WTC11 (cell line): ENCODE measurements around the gene SPECC1L. TPM values are rescaled to one million over a fixed set of nuclear protein-coding genes. Genes with fewer than 3 reads are reported as not detected.

Experiments used
- ATAC-seq: fragments of 200-7000 bp; cut with Tn5 transposase; 2 replicates; pipeline ENCODE4 v1.10.0; 2021; ENCODE audit warnings: mild to moderate bottlenecking, moderate library complexity
- CTCF ChIA-PET: fragments of 300-600 bp; sonication (Branson Sonifier 250); formaldehyde crosslinking; loops from one replicate; lab custom pipeline; 2021; ENCODE audit warnings: antibody characterized with exemption; lab: Charles Lee
- POLR2A ChIA-PET: fragments of 350-600 bp; sonication (Branson Sonifier 250); formaldehyde crosslinking; loops from one replicate; lab custom pipeline; 2021; ENCODE audit warnings: antibody characterized with exemption; lab: Charles Lee
- DNase-seq: peaks from one replicate; pipeline ENCODE4 v3.0.0; 2021; ENCODE audit warnings: low spot score
- H3K27ac Mint-ChIP-seq: 2 replicates; pipeline ENCODE4 v1.8.0; 2021; ENCODE audit warnings: mixed read lengths
- H3K27me3 Mint-ChIP-seq: 2 replicates; pipeline ENCODE4 v1.8.0; 2021; ENCODE audit warnings: low read depth, mild to moderate bottlenecking, moderate library complexity, mixed read lengths
- H3K36me3 Mint-ChIP-seq: 2 replicates; pipeline ENCODE4 v1.8.0; 2021; ENCODE audit warnings: mixed read lengths
- H3K4me1 Mint-ChIP-seq: 2 replicates; pipeline ENCODE4 v1.8.0; 2022; ENCODE audit warnings: mixed read lengths
- H3K4me3 Mint-ChIP-seq: 2 replicates; pipeline ENCODE4 v1.8.0; 2021; ENCODE audit warnings: mild to moderate bottlenecking, moderate library complexity, mixed read lengths
- H3K9me3 Mint-ChIP-seq: 2 replicates; pipeline ENCODE4 v1.8.0; 2021; ENCODE audit warnings: mixed read lengths
- AR ChIP-seq: fragments of 250-450 bp; sonication (Bioruptor Pico); IDR thresholded peaks from 2 replicates; pipeline ENCODE4 v1.9.0; 2021; ENCODE audit warnings: mild to moderate bottlenecking
- ATF2 ChIP-seq: sonication (generic); formaldehyde crosslinking; IDR thresholded peaks from 2 replicates; pipeline ENCODE4 v1.8.1; 2022; ENCODE audit warnings: low read depth, missing genetic modification reagents, borderline replicate concordance
- ATF3 ChIP-seq: sonication (generic); formaldehyde crosslinking; conservative IDR thresholded peaks from 2 replicates; pipeline ENCODE4 v1.8.1; 2022; ENCODE audit warnings: mild to moderate bottlenecking, missing genetic modification reagents
- ATF6 ChIP-seq: sonication (generic); formaldehyde crosslinking; IDR thresholded peaks from 2 replicates; pipeline ENCODE4 v1.8.1; 2023; ENCODE audit warnings: mild to moderate bottlenecking, missing genetic modification reagents
- CDX4 ChIP-seq: fragments of 250-450 bp; sonication (Bioruptor Pico); IDR thresholded peaks from 2 replicates; pipeline ENCODE4 v1.9.0; 2021; ENCODE audit warnings: moderate library complexity, mild to moderate bottlenecking, inconsistent platforms, borderline replicate concordance
- CREB1 ChIP-seq: sonication (generic); formaldehyde crosslinking; IDR thresholded peaks from 2 replicates; pipeline ENCODE4 v1.8.0; 2023; ENCODE audit warnings: mild to moderate bottlenecking, missing genetic modification reagents
- CREM ChIP-seq: sonication (generic); formaldehyde crosslinking; IDR thresholded peaks from 2 replicates; pipeline ENCODE4 v1.8.1; 2022; ENCODE audit warnings: mild to moderate bottlenecking, missing genetic modification reagents, moderate library complexity
- E2F5 ChIP-seq: sonication (generic); formaldehyde crosslinking; IDR thresholded peaks from 2 replicates; pipeline ENCODE4 v1.8.1; 2022; ENCODE audit warnings: mild to moderate bottlenecking, moderate library complexity, missing genetic modification reagents
- FOXJ3 ChIP-seq: sonication (generic); formaldehyde crosslinking; IDR thresholded peaks from 2 replicates; pipeline ENCODE4 v1.9.0; 2021; ENCODE audit warnings: missing genetic modification reagents, mild to moderate bottlenecking, borderline replicate concordance
- FOXP1 ChIP-seq: sonication (generic); formaldehyde crosslinking; IDR thresholded peaks from 2 replicates; pipeline ENCODE4 v1.8.0; 2022; ENCODE audit warnings: missing genetic modification reagents, mild to moderate bottlenecking, moderate library complexity, borderline replicate concordance
- IRF2 ChIP-seq: sonication (generic); formaldehyde crosslinking; IDR thresholded peaks from 2 replicates; pipeline ENCODE4 v1.8.0; 2022; ENCODE audit warnings: low read depth, missing genetic modification reagents, borderline replicate concordance
- KAT7 ChIP-seq: sonication (generic); formaldehyde crosslinking; IDR thresholded peaks from 2 replicates; pipeline ENCODE4 v1.8.1; 2023; ENCODE audit warnings: missing genetic modification reagents, mild to moderate bottlenecking, borderline replicate concordance
- MLX ChIP-seq: sonication (generic); formaldehyde crosslinking; IDR thresholded peaks from 2 replicates; pipeline ENCODE4 v1.8.1; 2023; ENCODE audit warnings: mild to moderate bottlenecking, missing genetic modification reagents, moderate library complexity
- USF2 ChIP-seq: sonication (generic); formaldehyde crosslinking; IDR thresholded peaks from 2 replicates; pipeline ENCODE4 v1.8.1; 2023; ENCODE audit warnings: mild to moderate bottlenecking, missing genetic modification reagents, moderate library complexity
- ZBTB21 ChIP-seq: sonication (generic); formaldehyde crosslinking; IDR thresholded peaks from 2 replicates; pipeline ENCODE4 v1.8.1; 2023; ENCODE audit warnings: mild to moderate bottlenecking, missing genetic modification reagents, borderline replicate concordance
- ZNF121 ChIP-seq: sonication (generic); formaldehyde crosslinking; IDR thresholded peaks from 2 replicates; pipeline ENCODE4 v1.8.0; 2023; ENCODE audit warnings: missing genetic modification reagents
- ZNF425 ChIP-seq: fragments of 250-450 bp; sonication (Bioruptor Pico); conservative IDR thresholded peaks from 2 replicates; pipeline ENCODE4 v1.9.0; 2021; ENCODE audit warnings: mild to moderate bottlenecking
- total RNA-seq: library from RNA; stranded (reverse); gene quantifications from 3 replicates; pipeline ENCODE4 v1.2.3, GENCODE V29; 2021

The SPECC1L gene
- total RNA-seq, 1 experiment from 2014 or later = 44.6 TPM

- TF ChIP-seq ATF6 (CRISPR knock-in tag) (no peak), FOXJ3 (CRISPR knock-in tag) (no peak), E2F5 (CRISPR knock-in tag) (no peak), ZNF121 (CRISPR knock-in tag) (no peak), ATF2 (no peak)
- Mint-ChIP-seq H3K27ac (no peak overlapping the region), H3K9me3 (no peaks in the 10 kb centered on the region), H3K4me3 (no peak overlapping the region), H3K36me3 (peaks cover 12% of the 10 kb centered on the region), H3K27me3 (no peaks in the 10 kb centered on the region), H3K4me1 (peaks cover 14% of the 10 kb centered on the region)
- ChIA-PET POLR2A (no interaction called here), CTCF (interaction anchor here (13.1 kb wide), 1 partner anchor 110 kb away, joined by 243 read pairs; no protein-coding TSS in a partner anchor)
- no peak for DNase-seq
- ATAC-seq = no peak
These were observed 145.5 kb downstream of the SPECC1L start for GRCh38 chr22:24416095-24416494.

GRCh38 chr22:24416611-24417010, 146.0 kb downstream of the SPECC1L start:
- no peaks in the 10 kb centered on the region for H3K9me3 Mint-ChIP-seq
- peaks cover 18% of the 10 kb centered on the region for H3K4me1 Mint-ChIP-seq
- TF ChIP-seq IRF2 (CRISPR knock-in tag) (no peak), CREB1 (no peak), USF2 (no peak), MLX (CRISPR knock-in tag) (no peak)
- ATAC-seq (no peak), DNase-seq (no peak)
- POLR2A ChIA-PET = interaction anchor here (0.6 kb wide), 1 partner anchor 89 kb away, joined by 5 read pairs; no protein-coding TSS in a partner anchor
- no peaks in the 10 kb centered on the region for H3K27me3 Mint-ChIP-seq
- CTCF ChIA-PET = interaction anchor here (0.9 to 13.1 kb wide), 3 partner anchors 100 to 260 kb away, joined by 3 to 243 read pairs (median 5); no protein-coding TSS in a partner anchor
- no peak overlapping the region; the same call in 1 of the 2 replicates for H3K27ac Mint-ChIP-seq
- H3K36me3 Mint-ChIP-seq = peaks cover 12% of the 10 kb centered on the region
- H3K4me3 Mint-ChIP-seq = no peak overlapping the region

- Mint-ChIP-seq H3K9me3 (no peaks in the 10 kb centered on the region), H3K4me1 (peaks cover 18% of the 10 kb centered on the region), H3K4me3 (no peak overlapping the region), H3K27me3 (no peaks in the 10 kb centered on the region), H3K36me3 (peaks cover 12% of the 10 kb centered on the region), H3K27ac (peak overlapping the region; percentile 23; the same call in 1 of the 2 replicates)
- no peak for DNase-seq
- ChIA-PET CTCF (interaction anchor here (0.9 to 13.1 kb wide), 3 partner anchors 100 to 261 kb away, joined by 3 to 243 read pairs (median 5); no protein-coding TSS in a partner anchor), POLR2A (interaction anchor here (0.6 kb wide), 1 partner anchor 89 kb away, joined by 5 read pairs; no protein-coding TSS in a partner anchor)
- no peak for ATAC-seq
- TF ChIP-seq FOXJ3 (CRISPR knock-in tag) (no peak), AR (CRISPR knock-in tag) (no peak), KAT7 (CRISPR knock-in tag) (no peak), FOXP1 (CRISPR knock-in tag) (no peak), ATF3 (CRISPR knock-in tag) (no peak), CDX4 (CRISPR knock-in tag) (no peak), CREM (no peak), ZNF425 (CRISPR knock-in tag) (no peak), ZBTB21 (CRISPR knock-in tag) (no peak)
These were observed 146.6 kb downstream of the SPECC1L start for GRCh38 chr22:24417200-24417599.
